GM13977 (cell line): Measurements from ENCODE around the gene FNDC11.

Experiments used
- DNase-seq: peaks from one replicate; pipeline ENCODE4 v3.0.0; 2012; ENCODE audit warnings: low spot score
- in situ Hi-C: fragments of 300-500 bp; cut with MboI; formaldehyde crosslinking; loops from one replicate; pipeline ENCODE4 v1.12.0; 2022; ENCODE audit warnings: low sequenced_read_pairs, low pct_unique_long_range_greater_than_20kb, mixed read lengths, inconsistent platforms; ENCODE audit not compliant: unreplicated experiment
- TF ChIP-seq, protein P1 (sequence below): IDR thresholded peaks from 2 replicates; pipeline ENCODE4 v1.5.1; 2012; ENCODE audit warnings: mild to moderate bottlenecking, control low read depth; ENCODE audit not compliant: insufficient read depth; ENCODE audit errors: extremely low read depth, missing control alignments

Gene FNDC11, protein sequence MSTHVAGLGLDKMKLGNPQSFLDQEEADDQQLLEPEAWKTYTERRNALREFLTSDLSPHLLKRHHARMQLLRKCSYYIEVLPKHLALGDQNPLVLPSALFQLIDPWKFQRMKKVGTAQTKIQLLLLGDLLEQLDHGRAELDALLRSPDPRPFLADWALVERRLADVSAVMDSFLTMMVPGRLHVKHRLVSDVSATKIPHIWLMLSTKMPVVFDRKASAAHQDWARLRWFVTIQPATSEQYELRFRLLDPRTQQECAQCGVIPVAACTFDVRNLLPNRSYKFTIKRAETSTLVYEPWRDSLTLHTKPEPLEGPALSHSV

DNA sequence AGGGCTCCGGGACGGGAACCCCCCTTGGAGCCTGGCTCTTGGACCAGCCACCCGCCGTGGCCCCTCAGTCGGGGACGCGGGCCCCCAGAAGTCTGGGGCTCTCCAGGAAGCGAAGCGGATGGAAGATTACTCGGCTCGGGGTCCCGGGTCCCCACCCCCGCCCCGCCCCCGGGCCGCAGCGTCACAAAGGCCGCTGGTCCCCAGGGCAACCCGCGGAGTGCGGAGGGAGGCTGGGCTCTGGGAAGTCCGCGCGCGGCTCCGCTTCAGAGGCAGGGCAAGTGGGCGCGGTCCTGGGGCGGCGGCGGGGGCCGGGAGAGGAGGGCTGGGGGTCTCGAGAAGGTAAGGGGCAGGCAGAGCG lies at the start of gene FNDC11:
Gene FNDC11, plus strand, starts transcription at position 227 of the 358 bp plus-strand sequence. CDS start 1,505 bp downstream, outside the sequence.
- peak; percentile 68 for DNase-seq
- in situ Hi-C loops = no loop called here
- TF ChIP-seq, protein P1, sequence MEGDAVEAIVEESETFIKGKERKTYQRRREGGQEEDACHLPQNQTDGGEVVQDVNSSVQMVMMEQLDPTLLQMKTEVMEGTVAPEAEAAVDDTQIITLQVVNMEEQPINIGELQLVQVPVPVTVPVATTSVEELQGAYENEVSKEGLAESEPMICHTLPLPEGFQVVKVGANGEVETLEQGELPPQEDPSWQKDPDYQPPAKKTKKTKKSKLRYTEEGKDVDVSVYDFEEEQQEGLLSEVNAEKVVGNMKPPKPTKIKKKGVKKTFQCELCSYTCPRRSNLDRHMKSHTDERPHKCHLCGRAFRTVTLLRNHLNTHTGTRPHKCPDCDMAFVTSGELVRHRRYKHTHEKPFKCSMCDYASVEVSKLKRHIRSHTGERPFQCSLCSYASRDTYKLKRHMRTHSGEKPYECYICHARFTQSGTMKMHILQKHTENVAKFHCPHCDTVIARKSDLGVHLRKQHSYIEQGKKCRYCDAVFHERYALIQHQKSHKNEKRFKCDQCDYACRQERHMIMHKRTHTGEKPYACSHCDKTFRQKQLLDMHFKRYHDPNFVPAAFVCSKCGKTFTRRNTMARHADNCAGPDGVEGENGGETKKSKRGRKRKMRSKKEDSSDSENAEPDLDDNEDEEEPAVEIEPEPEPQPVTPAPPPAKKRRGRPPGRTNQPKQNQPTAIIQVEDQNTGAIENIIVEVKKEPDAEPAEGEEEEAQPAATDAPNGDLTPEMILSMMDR = no peak

DNA sequence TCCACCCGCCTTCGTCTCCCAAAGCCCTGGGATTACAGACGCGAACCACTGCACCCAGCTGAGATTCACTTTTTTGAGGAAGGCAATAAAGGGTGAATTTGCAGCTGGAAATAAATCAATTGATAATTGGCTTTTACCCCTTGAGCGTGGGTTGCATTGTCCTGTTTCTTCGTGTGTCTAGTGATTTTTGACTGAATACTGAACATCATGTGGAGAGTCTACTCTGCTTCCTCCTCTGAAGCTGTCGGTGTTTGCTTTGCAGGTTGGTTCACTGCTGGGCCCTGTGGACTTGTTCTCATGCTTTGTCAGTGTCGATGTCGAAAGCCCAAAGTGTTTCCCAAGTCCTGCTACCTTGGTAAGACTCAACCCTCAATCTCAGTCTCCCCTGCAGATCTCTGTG lies 49.3 kb upstream of the FNDC11 start:
- no peak for DNase-seq
- in situ Hi-C loops = no loop called here
- TF ChIP-seq, protein P1 = no peak

DNA sequence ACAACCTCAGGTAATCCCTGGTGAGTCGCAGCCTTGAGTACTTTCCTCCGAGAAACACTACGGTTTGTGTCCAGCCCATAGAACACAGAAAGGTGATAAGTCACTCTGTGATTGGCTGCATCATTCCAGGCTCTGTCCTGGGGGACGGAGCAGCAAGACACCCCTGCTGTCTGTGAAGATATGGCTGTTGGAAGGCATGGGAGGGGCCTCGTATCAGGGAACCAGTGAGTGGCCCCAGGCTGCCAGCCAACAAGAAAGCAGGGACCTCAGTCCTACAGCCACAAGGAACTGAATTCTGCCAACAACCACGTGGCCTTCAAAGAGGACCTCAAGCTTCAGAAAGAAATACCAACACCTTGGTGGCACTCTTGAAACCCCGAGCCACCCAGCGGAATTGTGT lies 48.7 kb upstream of the FNDC11 start:
- in situ Hi-C loops = no loop called here
- no peak for DNase-seq
- TF ChIP-seq, protein P1 = no peak

DNA sequence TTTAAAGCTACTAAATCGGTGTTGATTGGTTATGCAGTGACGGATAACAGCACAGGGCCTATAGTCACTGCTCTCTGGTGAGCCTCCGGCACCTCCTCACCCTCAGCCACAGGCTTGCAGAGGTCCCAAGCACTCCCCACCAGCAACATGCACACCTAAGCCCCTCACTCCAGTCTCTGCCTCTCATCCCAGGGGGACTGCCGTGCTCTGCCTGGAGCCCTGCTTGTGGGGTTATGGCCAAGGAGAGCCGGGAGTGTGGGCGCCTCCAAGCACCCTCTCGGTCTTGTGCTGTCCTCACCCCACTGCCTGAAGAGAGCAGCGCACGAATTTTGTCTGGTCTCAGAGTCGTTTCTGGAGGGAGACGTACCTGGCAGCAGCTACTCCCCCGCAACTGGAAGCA lies 48.2 kb upstream of the FNDC11 start:
- TF ChIP-seq, protein P1 = no peak
- no peak for DNase-seq
- in situ Hi-C loops = no loop called here

DNA sequence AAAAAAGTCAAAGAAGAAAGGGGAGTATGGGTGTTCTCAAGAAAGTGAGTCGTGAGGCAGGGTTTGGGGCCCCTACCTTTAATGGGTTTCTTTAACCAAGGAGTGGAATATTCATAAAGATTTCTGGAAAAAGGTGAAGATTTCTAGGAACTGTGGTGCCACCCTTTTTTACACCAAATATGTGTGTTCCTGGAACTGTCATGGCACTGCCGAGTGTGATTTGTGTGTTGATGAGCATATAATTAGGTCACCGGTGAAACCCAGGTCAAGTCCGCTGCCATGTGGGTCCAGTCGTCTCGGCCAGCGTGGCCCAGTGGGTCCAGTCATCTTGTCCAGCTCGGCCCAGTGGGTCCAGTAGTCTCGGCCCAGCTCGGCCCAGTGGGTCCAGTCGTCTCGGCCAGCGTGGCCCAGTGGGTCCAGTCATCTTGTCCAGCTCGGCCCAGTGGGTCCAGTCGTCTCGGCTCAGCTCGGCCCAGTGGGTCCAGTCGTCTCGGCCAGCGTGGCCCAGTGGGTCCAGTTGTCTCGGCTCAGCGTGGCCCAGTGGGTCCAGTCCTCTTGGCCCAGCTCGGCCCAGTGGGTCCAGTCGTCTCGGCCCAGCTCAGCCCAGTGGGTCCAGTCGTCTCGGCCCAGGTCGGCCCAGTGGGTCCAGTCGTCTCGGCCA lies 46.7 kb upstream of the FNDC11 start:
- TF ChIP-seq, protein P1 = no peak
- DNase-seq = no peak
- in situ Hi-C loops = no loop called here

DNA sequence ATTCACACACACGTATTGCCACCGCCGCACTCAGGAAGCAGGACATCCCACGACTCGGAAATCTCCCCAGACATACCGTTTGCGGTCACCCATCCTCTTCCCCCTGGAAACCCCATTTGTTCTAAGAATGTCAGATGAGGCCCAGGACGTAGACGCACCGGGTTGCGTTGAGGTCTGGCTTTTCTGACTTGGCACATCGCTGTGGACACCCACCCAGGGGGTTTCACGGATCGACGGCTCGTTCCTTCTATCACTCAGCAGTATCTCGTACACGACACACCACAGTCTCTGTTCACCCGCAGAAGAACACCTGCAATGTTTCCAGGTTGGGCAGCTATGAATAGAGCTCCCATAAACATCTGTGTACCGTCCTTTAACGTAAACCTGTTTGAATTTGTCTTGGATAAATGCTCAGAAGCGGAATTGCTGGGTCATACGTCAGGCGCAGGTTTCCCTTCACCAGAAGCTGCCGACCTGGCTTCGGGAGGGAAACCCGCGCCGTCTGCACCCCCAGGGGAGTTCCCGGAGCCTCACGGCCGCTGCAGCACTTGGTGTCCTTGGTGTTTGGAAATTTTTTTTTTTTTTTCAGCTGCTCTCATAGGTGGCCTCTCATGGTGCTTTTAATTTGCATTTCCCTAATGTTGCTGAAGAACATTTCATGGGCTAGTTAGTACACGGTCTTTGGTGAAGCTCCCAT lies 45.7 kb upstream of the FNDC11 start:
- TF ChIP-seq, protein P1 = no peak
- DNase-seq = no peak
- in situ Hi-C loops = no loop called here
